Measurements from ENCODE around the gene IP6K1.

GRCh38 chr3:49745986-49746385 is 40.4 kb downstream of the IP6K1 start:
- TF ChIP-seq TAF1 (IDR thresholded peaks at IDR 0.05; ENCODE audit: borderline replicate concordance, low read depth, low read length), result no peak
- no peak for TF ChIP-seq POLR2AphosphoS5 (IDR thresholded peaks at IDR 0.05; ENCODE audit: low read length)
- TF ChIP-seq BRCA1 (IDR thresholded peaks at IDR 0.05; ENCODE audit: low read depth, low read length), result no peak
- no peak for TF ChIP-seq REST (IDR thresholded peaks at IDR 0.05; ENCODE audit: low read depth, low read length)
- TF ChIP-seq EP300 (IDR thresholded peaks at IDR 0.05; ENCODE audit: borderline replicate concordance in 1 of 2, control insufficient read depth in 1 of 2, low read depth in 2 of 2, low read length in 2 of 2), result no peak
- TF ChIP-seq IRF3 (IDR thresholded peaks at IDR 0.05), result no peak
- no peak for TF ChIP-seq SREBF2 (IDR thresholded peaks at IDR 0.05; ENCODE audit: low read length)
